H1 (cell line): ENCODE results near the gene GPR162.

ENCODE experiments used
- EGR1 ChIP-seq: IDR thresholded peaks from 2 replicates; pipeline ENCODE4 v1.6.1; 2011; ENCODE audit warnings: low read depth, low read length, borderline replicate concordance
- MAX ChIP-seq: IDR thresholded peaks from 2 replicates; pipeline ENCODE4 v1.6.1; 2012; ENCODE audit warnings: inconsistent platforms
- RFX5 ChIP-seq: IDR thresholded peaks from 2 replicates; pipeline ENCODE4 v1.6.1; 2011; ENCODE audit warnings: low read depth, low read length, improper control_type of control experiment, borderline replicate concordance
- SP2 ChIP-seq: IDR thresholded peaks from 2 replicates; pipeline ENCODE4 v1.6.1; 2012; ENCODE audit warnings: mild to moderate bottlenecking, low read length, inconsistent platforms

DNA sequence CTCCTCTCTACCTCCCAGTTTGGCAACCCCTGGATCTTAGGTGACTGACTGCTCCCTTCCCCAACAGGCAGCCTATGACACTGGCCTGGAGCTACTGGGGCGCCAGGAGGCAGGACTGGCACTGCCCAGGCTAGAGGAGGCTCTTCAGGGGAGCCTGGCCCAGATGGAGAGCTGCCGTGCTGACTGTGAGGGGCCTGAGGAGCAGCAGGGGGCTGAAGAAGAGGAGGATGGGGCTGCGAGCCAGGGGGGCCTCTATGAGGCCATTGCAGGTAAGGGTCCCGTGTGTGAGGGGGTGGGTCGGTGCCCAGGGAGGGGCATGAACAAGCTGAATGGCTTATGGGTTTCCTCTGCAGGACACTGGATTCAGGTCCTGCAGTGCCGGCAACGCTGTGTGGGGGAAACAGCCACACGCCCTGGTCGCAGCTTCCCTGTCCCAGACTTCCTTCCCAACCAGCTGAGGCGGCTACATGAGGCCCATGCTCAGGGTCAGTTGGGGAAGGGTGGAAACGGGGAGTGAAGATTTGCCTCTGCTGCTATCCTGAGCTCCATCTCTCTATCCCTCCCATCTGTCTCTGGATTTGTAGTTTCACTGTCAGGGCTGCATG is 8.8 kb downstream of the GPR162 start:
- TF ChIP-seq EGR1 (no peak), MAX (no peak), SP2 (no peak), RFX5 (no peak)
